ENCODE results near the gene LSM10. TPM values are rescaled to one million over a fixed set of nuclear protein-coding genes. Genes with fewer than 3 reads are reported as not detected.

Gene LSM10
- total RNA-seq (2022; extraction: Qiagen RNA extraction; ENCODE audit: low read depth): 39.3 to 51.3 TPM (median 44.0 TPM) in 5 replicates

GRCh38 chr1:36397378-36398230, at the start of gene LSM10:
Gene LSM10, minus strand, starts transcription at chr1:36397908. Its CDS starts 3,779 bp downstream, at chr1:36394129.

GRCh38 chr1:36385410-36386264, 12.1 kb downstream of the LSM10 start, which contains the start of gene STK40:
Gene STK40, minus strand, starts transcription at chr1:36385924. Its CDS starts 24,592 bp downstream, at chr1:36361332.

Other genes with a start within 250 kb of the LSM10 start
- 73.3 to 85.3 TPM (median 76.2 TPM) in 5 replicates for gene TRAPPC3, start 248.4 kb downstream of the LSM10 start, total RNA-seq (2022; extraction: Qiagen RNA extraction; ENCODE audit: low read depth)
- gene MAP7D1, start 241.7 kb downstream of the LSM10 start, total RNA-seq (2022; extraction: Qiagen RNA extraction; ENCODE audit: low read depth): 113 to 131 TPM (median 117 TPM) in 5 replicates
- gene THRAP3, start 173.5 kb downstream of the LSM10 start, total RNA-seq (2022; extraction: Qiagen RNA extraction; ENCODE audit: low read depth): 55.6 to 65.4 TPM (median 63.3 TPM) in 5 replicates
- 1.6 to 2.5 TPM (median 1.9 TPM) in 5 replicates for gene SH3D21, start 91.5 kb downstream of the LSM10 start, total RNA-seq (2022; extraction: Qiagen RNA extraction; ENCODE audit: low read depth)
- gene EVA1B, start 74.3 kb downstream of the LSM10 start, total RNA-seq (2022; extraction: Qiagen RNA extraction; ENCODE audit: low read depth): 9.7 to 20.5 TPM (median 17.9 TPM) in 5 replicates
- 8.2 to 13.1 TPM (median 11.0 TPM) in 5 replicates for gene STK40, start 12.0 kb downstream of the LSM10 start, total RNA-seq (2022; extraction: Qiagen RNA extraction; ENCODE audit: low read depth)
- gene OSCP1, start 52.5 kb upstream of the LSM10 start, total RNA-seq (2022; extraction: Qiagen RNA extraction; ENCODE audit: low read depth): 5.4 to 6.5 TPM (median 5.8 TPM) in 5 replicates
- 71.9 to 86.2 TPM (median 82.7 TPM) in 5 replicates for gene MRPS15, start 66.5 kb upstream of the LSM10 start, total RNA-seq (2022; extraction: Qiagen RNA extraction; ENCODE audit: low read depth)
- not detected in 5 replicates for gene CSF3R, start 85.0 kb upstream of the LSM10 start, total RNA-seq (2022; extraction: Qiagen RNA extraction; ENCODE audit: low read depth)

Data from A549 treated with DMSO at 1 μM for 4 hours (cell line).